HG03139 (cell line): ENCODE data around the gene ZBTB47.

ENCODE experiments used
- ATAC-seq: cut with Tn5 transposase; IDR thresholded peaks from one replicate; pipeline ENCODE4 v1.9.1; 2021; ENCODE audit not compliant: unreplicated experiment

ZBTB47 gene

DNA sequence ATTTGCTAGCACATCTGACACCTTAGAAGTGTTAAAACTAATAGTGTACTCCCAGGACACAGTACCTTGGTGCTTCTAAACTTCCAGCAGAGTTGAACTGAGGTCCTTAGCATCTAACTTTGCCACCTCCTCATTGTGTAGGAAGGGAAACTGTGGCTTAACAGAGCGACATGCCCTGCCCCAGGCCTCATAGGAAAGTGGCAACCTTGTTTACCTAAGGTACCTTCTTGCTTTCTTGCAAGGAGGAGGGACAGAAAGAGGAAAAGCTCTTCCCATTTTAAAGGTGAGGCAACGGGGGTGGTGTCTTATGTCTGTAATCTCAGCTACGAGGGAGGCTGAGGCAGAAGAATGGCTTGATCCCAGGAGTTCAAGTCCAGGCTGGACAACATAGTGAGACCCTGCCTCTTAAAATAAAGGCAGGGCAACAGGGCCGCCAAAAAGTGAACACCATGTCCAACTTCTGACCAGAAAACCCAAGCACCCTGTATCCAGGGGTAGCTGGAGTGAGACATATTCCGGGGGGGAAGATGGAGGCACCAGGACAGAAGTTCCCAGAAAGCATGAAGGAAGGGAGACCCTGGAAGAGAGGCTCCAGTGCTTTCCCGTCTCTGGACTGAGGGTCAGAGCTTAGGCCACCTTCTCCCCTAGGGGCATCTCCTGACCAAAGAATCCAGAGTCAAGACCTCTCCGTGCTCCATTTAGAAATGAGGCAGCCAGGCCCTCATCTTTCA is 31.3 kb downstream of the ZBTB47 start:
- ATAC-seq = no peak

GRCh38 chr3:42685363-42685881 is 31.9 kb downstream of the ZBTB47 start, which contains the start of gene KLHL40:
Gene KLHL40, plus strand, starts transcription at chr3:42685537. Its CDS starts 82 bp downstream, at chr3:42685619.
- no peak for ATAC-seq

- ATAC-seq = no peak
Observed at GRCh38 chr3:42685891-42686820, 32.7 kb downstream of the ZBTB47 start.

GRCh38 chr3:42686832-42687650 is 33.5 kb downstream of the ZBTB47 start:
- no peak for ATAC-seq

GRCh38 chr3:42688016-42688415 is 34.5 kb downstream of the ZBTB47 start:
- ATAC-seq = no peak

GRCh38 chr3:42688487-42689420 is 35.3 kb downstream of the ZBTB47 start:
- ATAC-seq = no peak

DNA sequence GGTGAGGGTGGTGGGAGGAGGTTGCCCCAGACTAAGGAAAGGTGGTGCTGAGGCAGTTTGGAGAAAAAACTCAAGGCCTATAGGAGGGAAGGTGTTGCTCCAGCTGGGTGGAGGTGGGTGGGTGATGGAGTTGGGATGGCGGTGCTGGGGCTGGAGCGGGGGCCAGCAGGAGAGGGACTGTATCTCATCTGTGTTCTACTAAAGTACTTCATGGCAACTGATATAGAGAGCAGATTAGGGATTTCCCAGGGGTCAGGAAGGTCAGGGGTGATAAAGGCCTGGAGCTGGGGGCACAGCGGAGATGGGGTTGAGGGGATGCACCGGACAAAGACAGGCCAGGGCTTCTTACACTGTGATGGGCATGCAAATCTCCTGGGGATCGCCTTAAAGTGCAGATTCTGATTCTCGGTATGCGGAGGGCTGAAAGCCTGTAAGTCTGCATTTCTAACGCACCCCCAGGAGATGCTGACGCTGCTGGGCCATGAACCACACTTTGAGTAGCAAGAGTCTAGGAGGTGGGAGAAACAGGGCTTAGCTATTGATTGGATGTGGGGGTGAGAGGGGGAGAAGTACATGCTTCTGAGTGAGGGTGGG is 36.0 kb downstream of the ZBTB47 start:
- no peak for ATAC-seq

- no peak for ATAC-seq
Observed at GRCh38 chr3:42690191-42690590, 36.7 kb downstream of the ZBTB47 start.

DNA sequence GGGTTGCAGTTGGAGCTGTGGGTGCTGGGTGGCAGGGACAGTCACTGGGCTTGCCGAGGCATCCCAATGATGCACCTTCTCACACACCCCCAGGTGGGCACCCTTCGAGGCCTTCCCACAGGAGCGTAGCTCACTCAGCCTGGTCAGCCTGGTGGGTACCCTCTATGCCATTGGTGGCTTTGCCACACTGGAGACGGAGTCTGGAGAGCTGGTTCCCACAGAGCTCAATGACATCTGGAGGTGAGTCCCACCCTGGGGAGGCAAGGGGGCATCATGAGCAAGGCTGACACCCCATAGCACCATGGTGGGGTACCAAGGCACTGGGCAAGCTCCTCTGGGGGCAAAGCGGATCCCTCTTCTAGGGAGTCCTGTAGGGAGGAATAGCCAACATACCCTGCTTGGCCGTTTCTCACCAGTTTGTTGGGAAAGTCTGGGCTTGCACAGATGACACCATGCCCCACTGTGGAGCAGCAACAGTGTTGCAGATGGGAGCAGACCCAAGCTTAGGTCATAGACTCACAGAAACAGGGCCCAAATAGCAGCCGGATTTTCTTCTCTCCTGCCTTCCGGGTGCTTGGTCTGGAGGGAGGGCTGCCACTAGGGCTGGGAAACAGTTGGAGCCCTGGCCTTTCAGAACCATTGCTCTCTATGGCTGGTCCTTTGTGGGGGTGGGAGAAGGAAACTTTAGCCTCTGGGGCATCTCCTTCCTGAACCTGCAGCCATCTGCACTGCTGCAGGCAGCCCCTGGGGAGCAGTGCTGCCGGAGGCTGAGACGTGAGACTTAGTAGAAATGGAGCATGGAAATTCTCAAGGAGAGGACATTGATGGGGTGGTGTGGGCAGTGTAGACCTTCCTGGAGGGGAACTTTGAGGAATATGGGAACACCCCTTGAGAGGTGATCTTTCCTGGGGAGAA is 37.5 kb downstream of the ZBTB47 start:
- no peak for ATAC-seq

- ATAC-seq = no peak
Observed at GRCh38 chr3:42691816-42692666, 38.5 kb downstream of the ZBTB47 start.

GRCh38 chr3:42692667-42693529 is 39.4 kb downstream of the ZBTB47 start:
- ATAC-seq = no peak

DNA sequence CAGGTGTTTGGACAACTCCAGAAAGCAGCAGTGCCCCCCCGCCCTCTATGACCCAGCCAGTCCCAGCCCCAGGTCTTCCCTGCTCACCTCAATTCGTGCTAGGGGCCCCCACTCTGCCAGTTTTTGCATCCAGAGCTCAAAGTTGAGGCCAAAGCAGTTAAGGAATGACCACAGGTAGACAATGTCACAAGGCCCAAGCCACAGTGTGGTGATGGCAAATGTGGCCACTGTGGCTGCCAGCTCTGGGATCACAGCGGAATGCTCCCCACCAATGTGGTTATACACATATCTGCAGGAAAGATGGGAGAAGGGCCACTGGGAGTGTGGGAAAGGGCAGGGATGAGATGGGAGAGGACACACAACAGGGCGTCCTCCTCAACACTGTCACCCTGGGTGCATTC is 40.0 kb downstream of the ZBTB47 start:
- ATAC-seq = no peak

GRCh38 chr3:42694366-42694765 is 40.9 kb downstream of the ZBTB47 start:
- no peak for ATAC-seq

DNA sequence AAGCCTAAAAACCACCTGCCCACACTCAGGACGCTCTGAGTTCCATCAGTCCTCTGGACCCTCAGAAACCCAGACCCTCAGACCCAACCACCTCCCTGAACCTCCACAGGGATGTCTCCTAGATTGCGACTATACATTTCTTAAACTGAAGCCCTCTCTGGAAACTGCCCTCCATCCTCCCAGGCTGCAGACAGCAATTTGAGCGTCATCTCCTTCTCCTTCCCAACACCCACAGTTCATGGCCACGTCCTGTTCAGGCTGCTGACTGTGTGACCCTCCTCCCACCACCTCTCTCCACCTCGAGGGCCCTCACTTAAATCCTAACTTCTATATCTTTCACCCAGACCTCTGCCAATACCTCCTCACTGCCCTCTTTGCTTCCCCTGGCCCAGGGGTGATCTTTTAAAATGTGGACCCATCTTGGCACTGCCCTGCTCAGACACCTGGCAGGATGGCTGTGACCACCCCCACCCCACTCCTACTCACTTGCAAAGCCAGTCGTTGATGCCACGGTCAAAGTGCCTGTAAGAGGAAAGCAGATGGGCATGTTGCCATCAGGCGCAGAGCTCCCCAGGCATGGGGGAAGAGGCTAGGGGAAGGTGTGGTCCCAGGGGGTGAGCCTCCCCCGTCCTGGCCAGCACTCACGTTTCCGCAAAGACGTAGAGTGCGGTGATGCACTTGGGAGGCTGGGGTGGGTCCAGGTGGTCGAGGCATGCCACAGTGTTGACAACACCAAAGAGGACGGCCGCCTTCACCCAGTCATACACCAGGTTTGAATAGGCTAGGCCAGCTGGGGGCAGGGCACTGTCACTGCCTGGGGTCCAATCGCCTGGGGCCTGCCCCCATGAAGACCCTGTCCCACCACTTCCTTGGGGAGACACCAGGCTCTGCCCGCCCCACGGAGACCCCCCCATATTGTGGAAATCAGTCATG is 43.1 kb downstream of the ZBTB47 start:
- no peak for ATAC-seq

DNA sequence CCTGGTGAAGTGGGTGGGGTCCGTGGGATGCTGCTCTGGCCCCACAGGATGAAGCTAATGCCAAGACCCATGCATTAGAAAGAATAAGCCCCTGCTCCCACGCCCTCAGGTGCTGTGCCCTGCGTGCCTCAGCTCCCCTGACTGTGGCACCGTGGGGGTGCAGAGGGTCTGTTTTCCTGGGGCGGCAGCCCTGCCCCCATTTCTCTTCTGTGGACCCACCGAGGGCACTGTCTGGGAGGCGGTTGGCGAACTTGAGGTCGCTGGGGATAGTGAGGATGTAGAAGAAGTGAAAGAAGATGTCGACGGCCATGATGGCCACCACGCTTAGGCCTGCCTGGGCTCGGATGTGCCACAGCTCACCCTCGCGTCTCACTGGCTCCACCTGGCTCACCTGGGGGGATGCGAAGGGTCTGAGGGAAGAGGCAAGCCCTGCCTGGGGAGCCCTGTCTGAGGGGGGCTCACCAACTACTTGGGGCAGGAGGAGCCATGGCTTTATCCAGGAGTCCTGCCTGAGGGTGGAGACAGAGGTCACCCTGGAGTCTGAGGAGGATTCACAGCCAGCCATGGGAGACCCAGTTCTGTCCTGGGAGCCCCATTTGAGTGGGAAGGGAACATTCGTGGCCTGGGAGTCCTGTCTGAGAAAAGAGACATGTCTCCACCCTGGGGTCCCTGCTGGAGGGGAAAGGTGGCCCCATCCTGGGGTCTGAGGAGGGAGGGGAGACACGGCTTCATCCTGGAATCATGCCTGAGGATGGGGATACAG is 44.0 kb downstream of the ZBTB47 start:
- no peak for ATAC-seq
